ENCODE results near the gene AJM1.
A peak's percentile ranks its signal among the peaks of the same experiment; 100 is the strongest.
"Not testable (repeated sequence)": the region's sequence is repeated elsewhere in the genome, so short reads cannot be mapped to it uniquely, and the experiment has no call there.

The AJM1 gene

GRCh38 chr9:136842380-136842948 is at the start of gene AJM1:
Gene AJM1, plus strand, starts transcription at chr9:136842478. Its CDS starts 1,937 bp downstream, at chr9:136844415.
- peak; percentile 77 for DNase-seq

- DNase-seq, result no peak
Observed at GRCh38 chr9:136793086-136793946, 49.0 kb upstream of the AJM1 start.

- no peak for DNase-seq
Observed at GRCh38 chr9:136794281-136794999, 47.8 kb upstream of the AJM1 start.

GRCh38 chr9:136795000-136795348 is 47.3 kb upstream of the AJM1 start:
- DNase-seq, result no peak

GRCh38 chr9:136796238-136796774 is 46.0 kb upstream of the AJM1 start, which contains the start of gene CCDC183:
Gene CCDC183, plus strand, starts transcription at chr9:136796338. Its CDS starts 60 bp downstream, at chr9:136796398.
- DNase-seq, result no peak

DNA sequence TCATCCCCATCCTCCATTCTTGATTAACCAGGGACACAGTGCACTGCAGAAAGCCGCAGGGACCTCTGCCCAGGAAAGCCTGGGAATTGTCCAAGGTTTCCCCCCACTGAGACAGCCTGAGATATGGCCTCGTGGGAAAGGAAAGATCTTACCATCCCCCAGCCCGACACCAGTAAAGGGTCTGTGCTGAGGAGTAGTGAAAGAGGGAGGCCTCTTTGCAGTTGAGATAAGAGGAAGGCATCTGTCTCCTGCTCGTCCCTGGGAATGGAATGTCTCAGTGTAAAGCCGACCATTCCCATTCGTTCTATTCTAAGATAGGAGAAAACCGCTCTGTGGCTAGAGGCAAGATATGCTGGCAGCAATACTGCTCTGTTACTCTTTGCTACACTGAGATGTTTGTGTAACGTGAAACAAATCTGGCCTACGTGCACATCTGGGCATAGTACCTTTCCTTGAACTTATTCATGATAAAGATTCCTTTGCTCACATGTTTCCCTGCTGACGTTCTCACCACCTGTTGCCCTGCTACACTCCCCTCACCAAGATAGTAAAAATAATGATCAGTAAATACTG is 45.4 kb upstream of the AJM1 start:
- DNase-seq, result not testable (repeated sequence)

GRCh38 chr9:136798708-136799078 is 43.6 kb upstream of the AJM1 start:
- no peak for DNase-seq

DNA sequence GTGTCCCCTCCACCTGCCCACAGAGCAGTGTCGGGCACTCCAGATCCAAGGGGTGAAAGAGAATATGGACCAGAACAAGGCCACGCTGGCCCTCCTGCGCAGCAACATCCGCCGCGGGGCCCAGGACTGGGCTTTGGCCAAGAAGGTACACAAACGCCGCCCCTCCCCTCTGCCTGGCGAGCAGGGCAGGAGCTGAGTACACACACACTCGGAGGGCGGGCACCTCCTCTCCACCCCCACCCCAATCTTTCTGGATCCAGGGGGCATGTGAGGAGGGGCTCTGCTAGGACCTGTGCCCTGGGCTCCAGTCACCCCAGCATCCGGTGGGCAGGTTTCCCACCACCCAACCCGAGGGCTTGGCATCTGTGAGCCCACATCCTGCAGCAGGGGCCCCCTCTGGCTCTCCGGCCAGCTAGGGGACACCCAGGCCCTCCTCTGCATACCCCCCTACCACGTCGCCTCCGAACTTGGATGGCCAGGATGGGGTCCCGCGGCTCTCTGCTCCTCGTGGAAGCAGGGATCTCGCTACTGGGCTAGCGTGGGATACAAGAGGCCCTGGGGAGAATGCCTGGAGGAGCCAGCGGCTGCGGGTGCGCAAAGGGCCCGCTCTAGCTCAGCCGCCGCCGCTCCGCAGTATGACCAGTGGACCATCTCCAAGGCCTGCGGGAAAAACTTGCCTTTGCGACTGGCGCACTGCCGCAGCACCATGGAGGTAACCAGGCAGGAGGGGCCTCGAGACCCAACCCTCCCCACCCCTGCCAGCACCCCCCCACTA is 43.0 kb upstream of the AJM1 start:
- DNase-seq, result no peak

GRCh38 chr9:136799854-136800657 is 42.2 kb upstream of the AJM1 start:
- DNase-seq, result peak; percentile 75

GRCh38 chr9:136802321-136802720 is 40.0 kb upstream of the AJM1 start:
- no peak for DNase-seq

DNA sequence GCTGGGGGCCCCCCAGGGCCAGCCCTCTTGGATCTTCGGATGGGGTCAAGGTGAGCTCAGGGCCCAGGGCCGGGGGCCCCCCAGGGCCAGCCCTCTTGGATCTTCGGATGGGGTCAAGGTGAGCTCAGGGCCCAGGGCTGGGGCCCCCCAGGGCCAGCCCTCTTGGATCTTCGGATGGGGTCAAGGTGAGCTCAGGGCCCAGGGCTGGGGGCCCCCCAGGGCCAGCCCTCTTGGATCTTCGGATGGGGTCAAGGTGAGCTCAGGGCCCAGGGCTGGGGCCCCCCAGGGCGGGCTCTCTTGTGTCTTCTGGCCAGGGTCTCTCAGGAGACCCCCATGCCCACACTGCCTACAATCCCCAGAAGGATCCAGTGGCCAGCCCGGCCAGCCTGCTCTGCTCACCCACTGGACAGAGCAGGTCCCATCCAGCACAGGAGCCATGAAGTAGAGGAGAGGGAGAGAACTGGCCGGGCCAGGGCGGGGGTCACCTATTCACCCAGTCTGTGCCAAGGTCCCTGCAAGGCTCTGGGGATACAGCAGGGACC is 39.2 kb upstream of the AJM1 start:
- not testable (repeated sequence) for DNase-seq

- DNase-seq, result no peak
Observed at GRCh38 chr9:136803551-136804508, 38.4 kb upstream of the AJM1 start.

DNA sequence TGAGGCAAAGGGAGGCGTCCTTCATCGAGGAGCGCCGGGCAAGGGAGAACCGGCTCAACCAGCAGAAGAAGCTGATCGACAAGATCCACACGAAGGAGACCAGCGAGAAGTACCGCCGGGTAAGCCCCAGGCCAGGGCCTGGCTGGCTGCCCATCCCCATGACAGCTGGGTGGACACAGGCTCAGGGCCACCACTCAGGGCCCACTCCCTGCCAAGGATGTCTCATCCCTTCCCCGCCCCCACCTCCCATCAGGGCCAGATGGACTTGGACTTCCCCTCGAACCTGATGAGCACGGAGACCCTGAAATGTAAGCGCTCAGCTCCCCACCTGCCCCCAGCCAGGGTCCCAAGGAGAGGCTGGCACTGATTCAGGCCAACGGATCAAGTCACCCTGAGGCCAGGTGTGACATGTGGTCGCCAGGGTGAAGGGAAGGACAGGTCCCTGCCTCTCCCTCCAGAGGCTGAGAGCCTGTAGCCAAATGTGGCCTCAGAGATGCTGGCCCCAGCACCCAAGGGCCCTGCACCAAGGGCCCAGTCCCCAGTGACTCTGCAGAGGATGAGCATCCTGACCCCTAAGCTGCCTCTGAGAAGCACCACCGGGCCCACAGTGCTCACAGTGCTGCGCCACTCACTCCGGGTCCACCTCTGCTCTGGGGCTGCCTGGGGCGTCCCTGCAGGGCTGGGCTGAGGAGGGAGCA is 37.6 kb upstream of the AJM1 start:
- DNase-seq, result no peak

DNA sequence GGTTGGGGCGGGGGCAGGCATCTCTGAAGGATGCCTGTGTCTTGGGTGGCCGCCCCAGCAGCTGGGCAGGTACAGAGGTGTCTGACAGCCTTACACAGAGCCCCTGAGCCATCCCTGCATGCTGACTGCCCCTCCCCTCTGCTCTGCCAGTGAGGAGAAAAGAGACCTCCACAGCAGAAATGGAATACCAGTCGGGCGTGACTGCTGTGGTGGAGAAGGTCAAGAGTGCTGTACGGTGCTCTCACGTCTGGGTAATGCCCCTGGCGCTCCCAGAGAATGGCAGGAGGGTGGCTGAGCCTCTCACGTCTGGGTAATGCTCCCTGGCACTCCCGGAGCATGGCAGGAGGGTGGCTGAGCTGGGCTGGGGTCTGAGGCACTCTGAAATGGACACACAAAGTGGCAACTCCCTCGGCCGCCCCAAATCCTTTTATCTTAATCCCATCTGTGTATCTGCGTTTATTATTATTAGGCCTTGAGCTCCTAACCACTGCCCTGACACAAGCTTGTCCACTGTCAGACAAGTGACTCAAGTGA is 37.0 kb upstream of the AJM1 start:
- no peak for DNase-seq

GRCh38 chr9:136806067-136806466 is 36.2 kb upstream of the AJM1 start:
- no peak for DNase-seq

GRCh38 chr9:136806631-136807201 is 35.6 kb upstream of the AJM1 start:
- no peak for DNase-seq

- DNase-seq, result peak; percentile 78
Observed at GRCh38 chr9:136807281-136808074, 34.8 kb upstream of the AJM1 start, which contains the start of gene RABL6. Gene RABL6, plus strand, starts transcription at chr9:136807948. Its CDS starts 249 bp downstream, at chr9:136808197.
